ENCODE results near the gene SBF1.
A peak's percentile ranks its signal among the peaks of the same experiment; 100 is the strongest.

SBF1 gene

DNA sequence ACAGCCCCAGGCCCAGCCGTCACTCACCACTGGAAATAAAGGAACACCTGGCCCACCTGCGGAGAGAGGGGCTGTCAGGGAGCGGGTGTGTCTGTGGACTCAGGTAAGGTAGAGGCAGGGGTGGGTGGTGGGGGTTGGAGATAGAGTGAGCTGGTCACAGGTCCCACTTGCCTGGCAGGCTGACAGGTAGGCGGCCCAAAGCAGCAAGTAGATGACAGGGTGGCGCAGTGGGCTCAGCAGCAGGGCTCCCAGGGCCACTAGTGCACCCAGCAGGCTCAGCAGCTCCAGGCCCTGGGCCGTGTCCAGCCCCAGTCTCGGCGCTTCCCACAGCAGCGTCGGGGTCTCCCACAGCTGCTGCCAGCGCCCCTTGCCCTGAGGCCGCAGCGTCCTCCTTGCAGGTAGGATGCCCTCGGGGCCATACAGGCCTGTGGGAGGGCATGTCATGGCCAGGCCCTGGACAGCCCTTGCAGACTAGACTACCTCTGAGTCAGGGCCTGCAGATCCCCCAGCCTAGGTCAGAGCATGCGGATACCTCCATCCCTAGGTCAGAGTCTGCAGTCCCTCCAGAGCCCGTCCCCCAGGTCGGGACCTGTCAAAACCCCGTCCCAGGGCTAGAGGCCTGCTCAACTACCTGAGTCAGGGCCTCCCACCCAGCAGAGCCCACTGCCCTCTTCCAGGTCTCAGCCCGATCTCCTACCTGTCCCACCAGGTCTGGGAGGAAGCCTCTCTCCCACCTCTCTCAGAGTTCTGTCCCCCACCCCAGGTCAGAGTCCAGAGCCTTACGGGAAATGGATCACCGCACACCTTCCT lies 32.0 kb upstream of the SBF1 start:
- no peak for DNase-seq (ENCODE audit: low spot score)

DNA sequence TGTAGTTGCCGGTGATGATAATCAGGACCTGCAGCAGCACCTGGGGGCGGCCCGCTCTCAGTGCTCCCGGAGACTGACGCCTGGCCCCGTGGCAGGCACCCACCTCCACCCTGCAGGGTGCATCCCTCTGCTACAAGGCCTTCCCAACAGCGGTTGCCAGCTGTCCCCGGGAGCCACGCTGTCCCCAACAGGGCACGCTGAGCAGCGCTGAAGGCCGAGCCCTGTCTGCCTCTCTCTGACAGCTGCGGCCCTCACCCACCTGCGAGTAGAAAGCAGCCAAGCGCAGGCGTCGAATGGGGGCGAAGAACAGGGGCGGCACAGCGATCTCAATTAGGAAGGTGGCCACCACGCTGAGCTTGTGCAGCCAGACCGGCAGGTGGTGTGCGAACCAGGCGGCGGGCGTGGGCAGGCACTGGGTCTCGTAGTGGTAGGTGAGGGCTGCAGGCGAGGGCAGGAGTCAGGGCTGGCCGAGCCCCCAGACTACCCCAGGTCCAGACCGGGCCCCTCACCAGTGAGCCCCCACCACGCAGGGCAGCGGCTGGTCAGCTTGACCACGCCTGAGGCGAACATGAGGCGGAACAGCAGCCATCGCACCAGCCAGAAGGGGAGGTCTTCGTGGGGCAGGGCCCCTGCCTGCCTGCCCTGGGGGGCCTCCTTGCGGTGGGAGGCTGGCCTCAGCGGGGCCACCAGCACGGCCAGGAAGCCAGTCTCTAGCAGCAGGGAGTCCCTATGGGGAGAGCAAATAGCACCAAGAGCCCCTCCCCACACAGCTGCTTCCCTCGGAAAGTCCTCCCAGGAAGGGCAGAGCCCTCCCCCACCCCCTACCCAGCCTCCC lies 31.2 kb upstream of the SBF1 start:
- no peak for DNase-seq (ENCODE audit: low spot score)

DNA sequence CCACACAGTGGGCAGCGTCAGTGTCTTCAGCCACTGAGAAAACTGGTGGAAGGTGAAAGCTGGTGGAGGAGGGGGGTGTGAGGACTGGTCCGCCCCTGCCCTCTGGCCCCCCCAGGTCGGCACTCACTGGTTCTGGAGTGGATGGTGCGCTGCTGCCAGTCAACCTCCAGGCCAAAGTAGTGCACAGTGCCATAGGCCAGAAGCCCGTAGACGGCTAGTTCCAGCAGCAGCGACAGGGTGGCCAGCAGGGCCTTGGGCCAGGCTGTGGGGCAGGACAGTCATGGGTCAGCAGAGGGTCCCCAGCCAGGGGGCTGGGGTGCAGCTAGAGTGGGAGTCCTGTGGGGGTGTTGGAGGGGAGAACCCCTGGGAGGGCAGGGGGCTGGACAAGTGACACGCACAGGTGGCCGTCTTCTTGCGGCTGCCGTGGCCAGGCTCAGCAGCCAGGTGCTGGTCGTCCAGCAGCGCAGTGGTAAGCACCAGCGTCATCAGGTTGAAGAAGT lies 30.5 kb upstream of the SBF1 start:
- no peak for DNase-seq (ENCODE audit: low spot score)

DNA sequence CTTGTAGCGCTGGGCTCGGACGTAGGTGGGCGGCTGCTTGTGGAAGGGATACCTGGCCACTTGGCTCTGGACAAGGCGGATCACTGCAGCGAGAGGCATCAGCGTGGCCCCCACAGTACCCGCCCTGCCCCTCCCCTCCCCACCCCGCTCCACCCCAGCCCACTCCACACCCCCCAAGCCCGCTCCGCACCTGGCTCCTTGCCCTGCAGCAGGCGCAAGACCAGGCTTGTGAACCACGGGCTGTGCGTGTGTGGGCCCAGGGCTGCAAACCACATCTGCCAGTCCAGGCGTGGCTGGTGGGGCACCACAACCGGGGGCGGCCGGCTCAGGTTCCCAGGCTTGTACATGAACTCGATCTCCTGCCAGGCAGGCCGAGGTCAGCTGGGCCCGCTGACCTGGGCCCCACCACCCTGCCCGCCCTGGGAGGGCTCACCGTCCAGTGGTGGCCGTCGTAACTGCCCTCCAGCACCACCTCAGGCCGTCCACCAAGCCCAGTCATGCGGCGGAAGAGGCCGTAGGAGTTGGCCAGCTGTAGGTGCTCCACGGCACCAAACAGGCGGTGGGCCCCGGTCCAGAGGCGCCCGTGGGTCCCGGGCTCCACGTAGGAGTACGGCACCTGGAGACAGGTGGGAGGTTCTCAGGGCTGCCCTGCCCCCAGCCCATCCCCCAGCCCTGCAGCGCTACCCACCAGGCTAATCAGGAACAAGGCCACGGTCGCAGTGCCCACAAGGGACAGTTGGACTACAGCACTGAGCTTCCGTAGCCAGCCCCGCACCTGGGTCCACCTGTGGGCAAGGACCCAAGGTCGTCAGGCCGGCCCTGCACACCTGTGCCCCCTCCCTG lies 29.8 kb upstream of the SBF1 start:
- DNase-seq (ENCODE audit: low spot score): no peak

DNA sequence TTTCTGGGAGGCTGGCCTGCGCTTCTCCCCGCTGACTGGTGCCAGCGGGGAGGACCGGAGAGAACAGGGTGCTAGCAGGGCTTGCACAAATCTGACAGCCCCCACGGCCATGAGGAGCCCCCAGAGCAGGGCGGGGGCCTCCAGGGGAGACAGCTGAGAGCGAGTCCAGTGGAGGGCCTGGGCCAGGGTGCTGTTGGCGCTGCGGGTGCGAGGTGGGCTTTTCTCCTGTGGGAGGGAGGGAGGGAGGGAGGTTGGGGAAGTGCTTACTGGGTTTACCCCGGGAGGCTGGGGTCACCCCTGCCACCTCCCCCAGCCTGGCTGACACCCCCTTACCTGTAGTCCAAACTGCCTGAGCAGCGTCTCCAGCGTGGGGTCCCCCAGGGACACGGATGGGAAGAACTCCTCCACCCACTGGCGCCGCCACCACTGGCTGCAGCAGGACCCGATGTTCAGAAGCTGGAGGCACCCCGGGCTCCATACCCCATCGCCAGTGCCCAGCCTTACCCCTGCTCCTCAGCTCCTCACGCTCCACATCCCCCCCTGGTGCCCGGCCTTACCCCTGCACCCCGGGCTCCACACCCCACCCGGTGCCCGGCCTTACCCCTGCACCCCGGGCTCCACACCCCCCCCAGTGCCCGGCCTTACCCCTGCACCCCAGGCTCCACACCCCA lies 28.8 kb upstream of the SBF1 start:
- no peak for DNase-seq (ENCODE audit: low spot score)

DNA sequence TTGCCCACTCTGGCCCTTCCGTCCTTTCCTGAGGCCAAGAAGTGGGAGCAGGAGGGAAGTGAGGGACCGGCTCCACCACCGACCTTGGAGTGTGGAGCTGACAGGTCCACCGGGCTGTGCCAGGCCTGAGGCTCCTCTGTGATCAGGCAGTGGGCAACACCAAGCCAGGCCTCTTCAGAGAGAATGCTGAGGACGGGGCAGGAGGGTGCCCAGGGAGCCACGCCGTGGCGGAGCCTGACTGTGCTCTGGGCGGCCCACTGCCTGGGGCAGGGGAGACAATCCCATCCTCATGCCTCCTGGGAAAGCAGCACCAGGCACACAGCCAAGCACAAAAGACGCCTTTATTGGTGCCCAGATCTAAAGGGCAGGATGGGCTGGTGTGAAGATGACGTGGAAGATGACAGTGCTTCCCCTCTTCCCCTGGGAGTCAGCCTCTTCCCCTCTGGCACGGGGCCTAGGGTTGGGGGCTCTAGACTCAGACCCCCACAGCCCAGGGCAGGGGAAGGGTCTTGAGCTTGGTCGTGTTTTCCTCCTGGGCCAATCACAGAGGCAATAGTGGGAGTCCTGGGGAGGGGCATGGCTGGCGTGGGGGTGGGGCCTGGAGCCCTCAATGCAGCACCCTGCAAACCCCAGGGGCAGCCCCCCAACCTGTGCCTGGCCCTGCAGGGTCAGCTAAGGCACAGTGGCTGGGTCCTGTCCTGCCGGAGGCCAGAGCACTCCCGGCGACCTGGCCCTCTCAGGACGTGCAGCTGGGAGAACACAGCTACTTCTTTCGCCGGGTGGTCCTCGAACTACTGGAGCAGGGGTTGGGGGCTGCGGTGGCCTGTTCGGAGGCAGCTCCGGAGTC lies 28.0 kb upstream of the SBF1 start:
- no peak for DNase-seq (ENCODE audit: low spot score)

DNA sequence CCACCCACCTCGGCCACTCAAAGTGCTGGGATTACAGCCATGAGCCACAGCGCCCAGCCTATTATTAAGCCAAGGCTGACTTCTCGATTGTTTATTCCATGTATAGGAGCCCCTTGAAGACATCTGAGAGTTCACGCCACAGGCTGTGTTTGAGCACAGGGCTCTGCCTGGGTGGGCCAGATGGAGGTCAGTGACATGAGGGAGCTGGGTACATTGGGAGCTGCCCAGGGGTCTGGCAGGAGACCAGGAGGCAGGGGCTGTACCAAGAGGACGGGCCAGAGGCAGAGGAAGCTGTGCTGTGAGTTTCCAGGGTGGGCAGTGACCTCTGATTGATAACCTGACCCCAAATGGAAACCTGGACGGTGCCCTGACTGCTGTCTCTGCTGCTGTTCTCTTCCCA lies 27.3 kb upstream of the SBF1 start:
- no peak for DNase-seq (ENCODE audit: low spot score)

DNA sequence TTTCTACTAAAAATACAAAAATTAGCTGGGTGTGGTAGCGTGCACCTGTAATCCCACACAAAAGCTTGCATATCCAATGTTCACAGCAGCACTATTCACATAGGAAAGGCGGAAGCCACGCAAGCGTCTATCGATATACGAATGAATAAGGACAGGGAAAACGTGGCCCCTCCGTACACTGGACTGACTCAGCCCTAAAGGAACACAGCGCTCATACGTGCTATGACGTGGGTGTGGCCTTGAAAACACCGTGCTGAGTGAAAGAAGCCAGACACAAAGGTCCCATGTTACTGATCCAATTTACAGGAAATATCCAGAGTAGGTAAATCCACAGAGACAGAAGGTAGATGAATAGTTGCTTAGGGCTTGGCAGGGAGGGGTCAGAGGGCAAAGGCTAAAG lies 25.6 kb upstream of the SBF1 start:
- no peak for DNase-seq (ENCODE audit: low spot score)

DNA sequence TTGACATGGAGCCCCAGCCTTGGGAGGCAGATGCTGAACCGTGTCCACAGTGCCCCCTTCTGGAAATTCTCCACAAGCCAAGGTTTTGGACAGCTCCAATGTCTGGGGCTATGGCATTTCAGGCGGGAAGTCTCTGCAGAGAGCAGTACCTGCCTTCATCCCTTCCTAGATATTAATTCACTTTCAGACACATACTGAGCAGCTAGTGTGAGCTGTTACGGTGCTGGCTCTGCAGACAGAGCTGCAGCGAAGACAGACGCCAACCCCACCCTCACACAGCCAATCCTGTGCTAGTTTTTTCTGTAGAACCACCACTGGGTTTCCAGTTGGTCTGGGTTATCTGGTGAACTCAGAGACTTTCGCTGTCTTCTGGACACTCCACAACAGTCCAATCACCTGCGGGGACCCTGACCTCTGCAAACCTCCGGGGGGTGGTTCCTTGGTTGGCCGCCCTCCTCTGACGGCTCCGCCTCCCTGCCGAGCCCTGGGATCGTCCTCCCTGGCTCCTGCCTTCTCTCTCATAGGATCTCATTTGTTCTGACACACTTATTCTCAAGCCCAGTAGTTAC lies 23.6 kb upstream of the SBF1 start:
- DNase-seq (ENCODE audit: low spot score): peak; percentile 58

DNA sequence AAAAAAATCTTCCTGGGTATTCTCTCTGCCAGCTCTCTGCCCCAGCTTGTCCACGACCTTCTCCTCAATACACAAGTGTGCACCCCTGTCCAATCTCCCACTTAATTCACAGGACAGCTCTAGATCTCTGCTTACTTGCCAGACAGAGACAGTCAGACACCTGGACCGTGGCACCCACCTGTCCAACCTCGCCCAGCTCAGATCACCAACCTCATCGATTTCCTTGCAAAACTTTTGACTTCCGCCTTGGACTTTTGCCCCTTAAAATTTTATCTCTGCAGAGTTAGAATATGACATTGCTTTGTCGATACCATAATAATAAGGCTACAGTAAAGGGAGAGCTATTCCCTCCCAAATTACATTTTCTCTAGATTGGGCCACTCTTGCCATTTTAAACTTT lies 22.3 kb upstream of the SBF1 start:
- DNase-seq (ENCODE audit: low spot score): no peak

DNA sequence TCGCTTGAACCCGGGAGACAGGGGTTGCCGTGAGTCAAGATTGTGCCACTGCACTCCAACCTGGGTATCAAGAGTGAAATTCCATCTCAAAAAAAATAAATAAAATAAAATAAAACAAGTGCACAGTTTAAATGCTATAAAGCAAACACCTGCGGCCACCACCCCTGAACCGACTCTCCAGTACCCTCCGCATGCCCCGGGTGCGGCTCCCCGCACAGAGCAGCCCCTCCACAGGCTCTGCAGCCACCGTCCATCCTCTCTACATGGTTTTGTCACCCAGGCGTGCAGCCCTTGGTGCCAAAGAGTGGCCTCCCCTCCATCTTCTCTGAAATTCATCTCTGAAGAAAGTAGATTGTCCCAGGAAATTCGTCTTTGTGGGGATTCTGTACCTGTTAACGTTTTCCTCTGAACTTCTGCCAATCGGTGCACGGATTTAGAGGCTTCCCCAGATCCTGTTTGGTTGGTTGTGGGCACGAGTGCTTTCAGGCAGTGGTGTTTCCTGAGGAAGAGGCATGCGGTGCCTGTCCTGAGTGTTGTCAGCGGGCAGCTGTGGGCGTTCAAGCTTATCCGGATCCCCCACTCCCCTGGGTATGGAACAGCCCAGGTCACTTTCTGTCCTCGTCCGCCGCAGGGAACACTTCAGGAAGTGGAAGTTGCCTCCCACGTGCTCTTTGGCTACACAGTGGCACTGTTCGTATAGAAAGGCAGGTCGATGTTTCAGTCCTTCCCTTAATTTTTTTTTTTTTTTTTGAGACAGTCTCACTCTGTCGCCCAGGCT lies 15.9 kb upstream of the SBF1 start:
- DNase-seq (ENCODE audit: low spot score): no peak

DNA sequence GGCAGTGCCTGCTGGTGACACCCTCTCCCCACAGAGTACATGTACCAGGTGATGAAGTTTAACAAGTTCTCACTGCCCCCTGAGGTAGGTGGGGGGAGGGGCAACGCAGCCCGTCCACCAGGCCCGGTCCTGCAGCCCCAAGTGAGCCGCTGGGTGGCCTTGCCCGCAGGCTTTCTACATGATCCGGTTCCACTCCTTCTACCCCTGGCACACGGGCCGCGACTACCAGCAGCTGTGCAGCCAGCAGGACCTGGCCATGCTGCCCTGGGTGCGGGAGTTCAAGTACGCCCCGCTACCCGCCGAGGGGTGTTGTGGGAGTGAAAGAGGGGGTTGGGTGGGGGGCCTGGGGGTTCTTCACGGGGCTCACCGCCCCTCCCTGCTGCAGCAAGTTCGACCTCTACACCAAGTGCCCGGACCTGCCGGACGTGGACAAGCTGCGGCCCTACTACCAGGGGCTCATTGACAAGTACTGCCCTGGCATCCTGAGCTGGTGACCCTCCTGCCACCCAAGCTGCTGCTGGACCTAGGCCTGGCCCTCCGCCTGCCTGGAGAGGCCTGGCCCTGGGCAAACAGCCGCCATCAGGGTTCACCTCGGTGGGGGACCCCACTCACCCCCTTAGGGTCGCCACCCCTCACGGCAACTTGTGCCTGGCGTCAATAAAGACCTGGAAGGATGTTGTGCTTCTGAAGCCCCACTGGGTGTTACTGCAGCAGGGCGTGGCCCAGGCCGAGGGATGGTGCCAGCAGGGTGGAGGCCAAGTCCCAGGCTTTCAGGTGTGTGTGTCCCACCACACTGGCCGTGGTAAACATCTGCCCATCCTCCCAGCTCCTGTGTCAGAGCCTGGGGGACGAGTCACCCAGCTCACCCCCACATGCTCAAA lies 14.8 kb upstream of the SBF1 start:
- DNase-seq (ENCODE audit: low spot score): no peak

DNA sequence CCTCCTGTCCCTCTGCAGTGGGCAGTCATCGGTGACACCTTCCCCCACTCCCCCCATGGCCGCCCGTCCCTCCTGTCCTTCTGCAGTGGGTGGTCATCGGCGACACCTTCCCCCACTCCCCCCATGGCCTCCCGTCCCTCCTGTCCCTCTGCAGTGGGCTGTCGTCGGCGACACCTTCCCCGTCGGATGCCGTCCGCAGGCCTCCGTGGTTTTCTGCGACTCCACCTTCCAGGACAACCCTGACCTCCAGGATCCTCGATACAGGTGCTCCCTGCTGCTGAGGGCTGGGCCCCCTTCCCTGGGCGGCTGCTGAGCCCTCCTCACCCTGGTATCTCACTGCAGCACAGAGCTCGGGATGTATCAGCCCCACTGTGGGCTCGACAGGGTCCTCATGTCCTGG lies 14.1 kb upstream of the SBF1 start:
- DNase-seq (ENCODE audit: low spot score): no peak

DNA sequence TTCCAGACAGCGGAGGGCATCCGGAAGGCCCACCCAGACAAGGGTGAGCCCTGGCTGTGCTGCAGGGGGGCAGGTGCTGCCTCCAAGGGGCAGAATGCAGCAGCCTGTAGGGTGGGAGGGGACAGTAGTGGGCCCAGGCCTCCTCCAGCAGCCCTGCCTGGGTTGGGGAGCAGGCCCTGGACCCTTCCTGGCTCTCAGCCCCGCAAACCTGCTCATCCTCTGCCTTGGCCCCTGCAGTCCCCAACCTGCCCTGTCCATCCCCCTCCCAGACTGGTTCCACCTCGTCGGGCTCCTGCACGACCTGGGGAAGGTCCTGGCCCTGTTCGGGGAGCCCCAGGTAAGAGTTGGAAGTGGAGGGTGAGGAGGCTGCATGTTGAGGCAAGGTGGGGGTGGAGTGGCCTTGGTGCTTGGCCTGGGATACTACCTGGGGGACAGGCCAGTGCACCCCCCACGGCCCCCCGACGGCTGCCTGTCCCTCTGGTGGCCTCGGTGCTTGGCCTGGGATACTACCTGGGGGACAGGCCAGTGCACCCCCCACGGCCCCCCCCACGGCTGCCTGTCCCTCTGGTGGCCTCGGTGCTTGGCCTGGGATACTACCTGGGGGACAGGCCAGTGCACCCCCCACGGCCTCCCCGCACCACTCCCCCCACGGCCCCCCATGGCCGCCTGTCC lies 13.3 kb upstream of the SBF1 start:
- DNase-seq (ENCODE audit: low spot score): no peak

DNA sequence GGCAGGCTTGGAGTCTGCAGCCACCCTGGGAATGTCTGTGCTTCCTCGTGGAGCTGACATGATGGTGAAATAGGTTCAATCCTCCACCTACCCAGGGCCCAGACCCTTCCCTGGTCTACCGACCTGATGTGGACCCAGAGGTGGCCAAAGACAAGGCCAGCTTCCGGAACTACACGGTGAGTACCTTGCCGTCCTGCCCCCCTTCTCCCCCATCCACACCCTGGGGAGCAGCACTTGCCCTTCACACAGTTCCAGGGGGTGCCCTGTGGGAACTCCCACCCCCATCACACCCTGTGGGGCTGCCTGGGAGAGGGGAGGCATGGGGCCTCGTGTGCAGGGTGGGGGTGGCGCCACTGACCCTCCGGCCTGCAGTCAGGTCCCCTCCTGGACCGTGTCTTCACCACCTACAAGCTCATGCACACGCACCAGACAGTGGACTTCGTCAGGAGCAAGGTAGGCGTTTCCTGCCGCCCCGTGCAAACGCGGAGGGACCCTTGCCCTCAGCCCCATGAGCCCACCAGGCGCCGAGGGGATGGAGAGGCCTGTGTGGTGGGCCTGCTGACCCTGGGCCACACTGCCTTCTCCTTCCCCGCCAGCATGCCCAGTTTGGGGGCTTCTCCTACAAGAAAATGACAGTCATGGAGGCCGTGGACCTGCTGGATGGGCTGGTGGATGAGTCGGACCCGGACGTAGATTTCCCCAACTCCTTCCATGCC lies 12.6 kb upstream of the SBF1 start:
- no peak for DNase-seq (ENCODE audit: low spot score)

DNA sequence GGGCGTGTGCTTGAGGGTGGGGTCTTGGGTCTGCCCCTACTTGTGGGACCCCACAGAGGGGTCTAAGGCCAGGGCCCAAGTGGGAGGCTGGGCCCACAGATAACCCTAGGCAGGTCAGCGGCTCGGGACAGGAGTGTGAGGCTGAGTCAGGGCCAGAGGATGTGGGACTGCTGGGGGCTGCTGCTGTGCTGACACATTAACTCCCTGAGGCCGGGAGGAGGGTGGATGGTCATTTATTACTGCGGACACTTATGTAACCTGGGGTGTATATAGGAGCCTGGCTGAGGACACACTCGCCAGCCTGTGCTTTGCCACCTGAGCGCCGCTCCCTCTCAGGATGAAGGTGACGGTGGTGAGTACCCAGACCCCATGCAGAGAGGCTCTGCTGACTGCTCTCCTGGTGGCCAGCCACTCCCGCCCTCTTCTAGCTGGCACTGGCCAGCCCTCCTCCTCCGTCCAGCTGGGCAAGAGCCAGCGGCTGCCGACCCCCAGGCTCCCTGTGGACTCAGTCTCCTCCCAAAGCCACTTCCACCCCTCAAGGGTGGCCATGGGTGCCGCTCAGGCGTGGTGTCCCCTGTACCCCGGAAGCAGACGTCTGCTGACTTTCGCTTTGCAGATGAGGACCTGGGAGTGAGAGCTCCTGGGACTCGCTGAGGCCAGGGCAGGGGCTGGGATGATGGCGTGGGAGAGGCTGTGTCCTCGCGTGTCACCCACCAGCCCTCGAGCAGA lies 11.9 kb upstream of the SBF1 start, which contains the start of gene MIOX:
MIOX (plus strand) TSS at position 299 of the 729 bp plus-strand sequence; CDS start at position 338, 39 bp downstream.
- peak; percentile 21 for DNase-seq (ENCODE audit: low spot score)

Data from kidney capillary endothelial cell (primary cell).